Sigmoid colon (tissue), 7 donors: ENCODE results near the gene TSPYL1. TPM values are rescaled to one million over a fixed set of nuclear protein-coding genes. Genes with fewer than 3 reads are reported as not detected.

Source experiments
- DNase-seq: peaks from one replicate; pipeline ENCODE4 v3.0.0-alpha.2; 2019
- H3K27ac ChIP-seq, 4 donors: fragments of 200-600 bp; sonication (generic); one replicate each; pipeline ENCODE4 v1.5.1; 2016 to 2019; ENCODE audit warnings: mild to moderate bottlenecking in 1 of 4
- H3K27me3 ChIP-seq, 3 donors: fragments of 200-600 bp; sonication (generic); one replicate each; pipeline ENCODE4 v1.5.1; 2019; ENCODE audit warnings: mild to moderate bottlenecking in 1 of 3
- H3K36me3 ChIP-seq, 4 donors: fragments of 200-600 bp; sonication (generic); one replicate each; pipeline ENCODE4 v1.5.1; 2016 to 2019
- H3K4me1 ChIP-seq, 4 donors: fragments of 200-600 bp; sonication (generic); one replicate each; pipeline ENCODE4 v1.5.1; 2017 to 2019
- H3K4me3 ChIP-seq, 4 donors: fragments of 200-600 bp; sonication (generic); one replicate each; pipeline ENCODE4 v1.5.1; 2017 to 2019; ENCODE audit warnings: mild to moderate bottlenecking in 2 of 4, moderate library complexity in 1 of 4
- H3K9me3 ChIP-seq, 4 donors: fragments of 200-600 bp in 3 of 4; sonication (generic) in 3 of 4; one replicate each; pipeline versions ENCODE4 v1.5.1 to v1.6.1; 2013 to 2019
- CTCF ChIP-seq, 4 experiments: fragments of 450-650 bp in 3 of 4; fragments of 200-600 bp in 1 of 4; IDR thresholded peaks; one replicate each; pipeline ENCODE4 v1.5.1; 2016 to 2019; ENCODE audit warnings: antibody characterized with exemption in 4 of 4, mild to moderate bottlenecking in 3 of 4, moderate library complexity in 2 of 4
- EP300 ChIP-seq, 4 donors: sonication (generic); formaldehyde crosslinking; IDR thresholded peaks; one replicate each; pipeline ENCODE4 v1.6.1; 2017; ENCODE audit warnings: antibody characterized with exemption in 4 of 4
- POLR2A ChIP-seq, 2 donors: fragments of 450-650 bp; IDR thresholded peaks; one replicate each; pipeline ENCODE4 v1.6.1; 2016; ENCODE audit warnings: antibody characterized with exemption in 2 of 2, mild to moderate bottlenecking in 2 of 2, moderate library complexity in 2 of 2
- POLR2AphosphoS5 ChIP-seq, 4 donors: sonication (generic); formaldehyde crosslinking; IDR thresholded peaks; one replicate each; pipeline ENCODE4 v1.6.1; 2017; ENCODE audit warnings: antibody characterized with exemption in 4 of 4
- WGBS, 2 donors: extraction: QIAGEN DNeasy Blood & Tissue Kit; methylation state at CpG; one replicate each; pipeline ENCODE4 v1.1.7; 2013; 5-methylcytosine and 5-hydroxymethylcytosine counted together
- intact Hi-C: fragments of 100-400 bp; cut with DNase I; formaldehyde crosslinking; loops from one replicate; pipeline ENCODE4 v1.15.1; 2023
- polyA plus RNA-seq, 3 donors: library from polyadenylated mRNA; stranded (reverse); fragments of 200-250 nt; gene quantifications; one replicate each; pipeline ENCODE4 v1.2.3, GENCODE V29; 2013
- total RNA-seq, 4 donors: library from RNA; depleted of rRNA; stranded (reverse); fragments of >200 nt; gene quantifications; one replicate each; pipeline ENCODE4 v1.1.0, GENCODE V29; 2016
- donor health status: healthy with polysubstance abuse.
- donor health status: Bipolar disorder and iron deficiency.
- donor health status: healthy.

The TSPYL1 gene
- total and polyA plus RNA-seq, 7 donors: 24.6 to 79.6 (median 52.8) TPM

GRCh38 chr6:116229287-116229913 lies 50.3 kb downstream of the TSPYL1 start:
- Histone ChIP-seq H3K27me3 (no peaks in the 10 kb centered on the region), H3K4me3 (peak overlapping the region; percentile 11 to 44 (median 32)), H3K9me3 (no peaks in the 10 kb centered on the region), H3K36me3 (no peaks in the 10 kb centered on the region), H3K4me1 (no peaks in the 10 kb centered on the region), H3K27ac (peak overlapping the region in 3 of 4 donors; percentile 41 to 60 (median 57))
- peak; percentile 96 for DNase-seq
- 83 to 93% methylated on average over 17 of the region's 17 CpGs for WGBS, 2 donors
- no peak for TF ChIP-seq POLR2A (IDR thresholded peaks at IDR 0.05)
- TF ChIP-seq EP300 (IDR thresholded peaks at IDR 0.05): no peak
- TF ChIP-seq CTCF (IDR thresholded peaks at IDR 0.05): no peak
- peak in 1 of 4 donors; percentile 34 for TF ChIP-seq POLR2AphosphoS5 (IDR thresholded peaks at IDR 0.05)
- intact Hi-C loops: loop anchor here (1.0 kb wide), 1 partner anchor 25 kb away; the partner anchor contains the start of gene TSPYL4

Other genes starting within 250 kb of the TSPYL1 start
- gene FRK, start 219.0 kb downstream of the TSPYL1 start, total RNA-seq: under 1 TPM; 0.16 to 0.71 (median 0.41) TPM
- gene FRK, start 219.0 kb downstream of the TSPYL1 start, polyA plus RNA-seq: 1 to 10 TPM; 3.2 to 6.5 (median 3.6) TPM
- 10 to 100 TPM in 1 of 4 donors, 1 to 10 TPM in 3; 8.2 to 21.7 (median 8.8) TPM for gene NT5DC1, start 179.1 kb downstream of the TSPYL1 start, total RNA-seq
- 10 to 100 TPM in 2 of 3 donors, 1 to 10 TPM in 1; 9.9 to 21.0 (median 17.5) TPM for gene NT5DC1, start 179.1 kb downstream of the TSPYL1 start, polyA plus RNA-seq
- gene COL10A1, start 153.8 kb downstream of the TSPYL1 start, total RNA-seq: not detected
- gene COL10A1, start 153.8 kb downstream of the TSPYL1 start, polyA plus RNA-seq: not detected
- gene TSPYL4, start 25.9 kb downstream of the TSPYL1 start, total RNA-seq: 10 to 100 TPM; 15.1 to 18.5 (median 15.5) TPM
- 10 to 100 TPM in 1 of 3 donors, 1 to 10 TPM in 2; 3.0 to 10.4 (median 4.2) TPM for gene TSPYL4, start 25.9 kb downstream of the TSPYL1 start, polyA plus RNA-seq
- gene DSE, start 91.0 kb upstream of the TSPYL1 start, total RNA-seq: 10 to 100 TPM; 17.9 to 29.5 (median 25.6) TPM
- gene DSE, start 91.0 kb upstream of the TSPYL1 start, polyA plus RNA-seq: 1 to 10 TPM; 2.5 to 7.6 (median 5.4) TPM
- 1 to 10 TPM; 1.3 to 8.6 (median 6.4) TPM for gene CALHM6, start 181.4 kb upstream of the TSPYL1 start, total RNA-seq
- gene CALHM6, start 181.4 kb upstream of the TSPYL1 start, polyA plus RNA-seq: 10 to 100 TPM in 2 of 3 donors, 1 to 10 TPM in 1; 9.6 to 32.0 (median 20.1) TPM
- 1 to 10 TPM; 1.5 to 2.5 (median 1.9) TPM for gene CALHM5, start 231.7 kb upstream of the TSPYL1 start, total RNA-seq
- gene CALHM5, start 231.7 kb upstream of the TSPYL1 start, polyA plus RNA-seq: under 1 TPM; 0.23 to 0.60 (median 0.57) TPM